ENCODE results near the gene RASD1. TPM values are rescaled to one million over a fixed set of nuclear protein-coding genes. Genes with fewer than 3 reads are reported as not detected.

Gene RASD1
- total and polyA plus RNA-seq, 11 donors = 1.5 to 79.2 (median 17.5) TPM

DNA sequence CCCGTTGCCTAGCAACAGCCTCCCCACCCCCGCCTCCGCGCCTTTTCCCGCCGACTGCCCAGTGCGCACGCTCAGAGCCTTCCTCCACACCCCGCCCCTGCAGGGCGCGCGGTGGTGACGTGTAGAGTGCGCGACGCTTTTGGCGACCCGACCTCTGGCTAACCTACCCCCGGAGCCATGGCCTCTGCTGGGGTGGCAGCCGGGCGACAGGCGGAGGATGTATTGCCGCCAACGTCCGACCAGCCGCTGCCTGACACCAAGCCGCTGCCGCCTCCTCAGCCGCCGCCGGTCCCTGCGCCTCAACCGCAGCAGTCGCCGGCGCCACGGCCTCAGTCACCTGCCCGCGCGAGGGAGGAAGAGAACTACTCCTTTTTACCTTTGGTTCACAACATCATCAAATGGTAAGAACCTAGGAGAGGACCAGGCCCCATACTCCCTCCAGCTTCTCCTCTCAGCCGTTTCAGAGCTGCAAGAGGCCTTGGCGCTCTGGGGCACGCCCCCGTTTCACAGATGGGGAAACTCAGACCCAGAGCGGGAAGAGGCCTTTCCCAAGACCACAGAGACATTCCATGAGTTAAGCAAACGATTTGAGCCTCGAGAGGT, 19.2 kb downstream of the RASD1 start, which contains the start of gene MED9:
Gene MED9, plus strand, starts transcription at position 136 of the 603 bp plus-strand sequence. Its CDS starts 42 bp downstream, at position 178.
- Histone ChIP-seq H3K4me1 (peaks cover 0 to 52% (median 41%) of the 10 kb centered on the region in 12 donors), H3K36me3 (peaks cover 0 to 16% (median 0%) of the 10 kb centered on the region in 9 donors), H3K9me3 (no peaks in the 10 kb centered on the region), H3K4me3 (peak within 1 kb of the TSS; percentile 63 to 98 (median 84)), H3K27ac (peak within 1 kb of the TSS; percentile 90 to 98 (median 94)), H3K27me3 (no peaks in the 10 kb centered on the region)
- DNase-seq (peak; percentile 93 to 97 (median 95)), ATAC-seq (peak; percentile 95 to 99 (median 99))
- TF ChIP-seq, protein P1, sequence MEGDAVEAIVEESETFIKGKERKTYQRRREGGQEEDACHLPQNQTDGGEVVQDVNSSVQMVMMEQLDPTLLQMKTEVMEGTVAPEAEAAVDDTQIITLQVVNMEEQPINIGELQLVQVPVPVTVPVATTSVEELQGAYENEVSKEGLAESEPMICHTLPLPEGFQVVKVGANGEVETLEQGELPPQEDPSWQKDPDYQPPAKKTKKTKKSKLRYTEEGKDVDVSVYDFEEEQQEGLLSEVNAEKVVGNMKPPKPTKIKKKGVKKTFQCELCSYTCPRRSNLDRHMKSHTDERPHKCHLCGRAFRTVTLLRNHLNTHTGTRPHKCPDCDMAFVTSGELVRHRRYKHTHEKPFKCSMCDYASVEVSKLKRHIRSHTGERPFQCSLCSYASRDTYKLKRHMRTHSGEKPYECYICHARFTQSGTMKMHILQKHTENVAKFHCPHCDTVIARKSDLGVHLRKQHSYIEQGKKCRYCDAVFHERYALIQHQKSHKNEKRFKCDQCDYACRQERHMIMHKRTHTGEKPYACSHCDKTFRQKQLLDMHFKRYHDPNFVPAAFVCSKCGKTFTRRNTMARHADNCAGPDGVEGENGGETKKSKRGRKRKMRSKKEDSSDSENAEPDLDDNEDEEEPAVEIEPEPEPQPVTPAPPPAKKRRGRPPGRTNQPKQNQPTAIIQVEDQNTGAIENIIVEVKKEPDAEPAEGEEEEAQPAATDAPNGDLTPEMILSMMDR (IDR thresholded peaks at IDR 0.05) = no peak
- peak; percentile 29 to 77 for TF ChIP-seq POLR2A (IDR thresholded peaks at IDR 0.05)
- intact Hi-C loops (cut with DNase I) = loop anchor here in 1 of 10 donors (2.0 to 5.0 kb wide), 3 partner anchors 18 to 120 kb away; no protein-coding TSS in a partner anchor
- WGBS, 4 donors = 0% methylated on average over 25 to 47 of the region's 47 CpGs

DNA sequence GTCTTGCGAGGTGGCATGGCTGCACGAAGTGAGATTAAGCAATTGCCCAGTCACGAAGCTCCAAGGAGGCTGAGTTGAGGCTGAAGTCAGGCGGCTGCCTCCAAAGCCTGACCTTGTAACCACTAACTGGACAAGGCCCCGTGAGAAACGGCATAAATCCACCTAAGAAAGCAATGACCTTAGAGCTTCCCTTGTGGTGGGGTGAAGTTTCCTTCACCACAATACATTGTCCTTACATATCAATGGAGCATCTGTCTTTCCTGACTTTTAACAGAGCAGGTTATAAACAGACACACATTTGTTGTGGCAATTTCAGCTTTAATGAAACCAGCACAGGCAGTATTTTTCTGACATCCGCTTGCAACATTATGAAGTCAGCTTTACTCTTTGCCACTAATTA, 21.9 kb downstream of the RASD1 start:
- intact Hi-C loops (cut with DNase I) = no loop called here
- TF ChIP-seq POLR2A (IDR thresholded peaks at IDR 0.05) = no peak
- TF ChIP-seq, protein P1 (IDR thresholded peaks at IDR 0.05) = no peak
- Histone ChIP-seq H3K36me3 (no peaks in the 10 kb centered on the region), H3K4me1 (peaks cover 0 to 26% (median 19%) of the 10 kb centered on the region in 12 donors), H3K27ac (no peak overlapping the region), H3K4me3 (no peak overlapping the region), H3K27me3 (peaks cover 0 to 7% (median 0%) of the 10 kb centered on the region in 9 donors), H3K9me3 (no peaks in the 10 kb centered on the region)
- no peak for ATAC-seq
- DNase-seq = no peak
- WGBS, 4 donors = 78 to 79% (median 78%) methylated on average over 7 of the region's 7 CpGs

DNA sequence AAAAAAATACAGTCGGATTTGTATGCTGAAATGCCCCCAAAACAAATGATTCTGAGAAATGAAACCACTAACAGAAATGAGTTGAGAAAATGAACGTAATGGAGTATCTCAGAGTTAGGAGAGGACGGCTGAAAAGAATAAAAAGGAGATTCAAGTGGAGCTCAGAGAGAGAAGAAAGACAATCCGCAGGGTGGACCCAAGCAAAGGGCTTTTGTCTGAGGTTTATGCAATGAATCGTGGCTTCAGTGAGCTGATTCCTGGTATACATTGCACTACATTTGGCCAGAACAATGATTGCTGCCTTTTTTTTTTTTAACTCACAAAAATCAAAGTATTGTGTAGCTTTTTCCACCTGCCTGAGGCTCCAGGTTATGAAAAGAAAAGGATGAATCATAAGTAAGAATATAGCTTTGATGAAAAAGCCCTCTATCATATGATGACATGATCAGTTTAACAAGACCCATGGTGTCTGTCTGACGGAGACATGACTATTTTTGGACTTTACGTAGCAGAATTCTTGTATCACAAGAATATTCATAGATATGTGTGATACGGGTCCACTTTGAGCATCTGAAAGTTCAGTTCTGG, 23.8 kb downstream of the RASD1 start:
- Histone ChIP-seq H3K36me3 (no peaks in the 10 kb centered on the region), H3K4me3 (no peak overlapping the region), H3K27ac (no peak overlapping the region), H3K9me3 (peaks cover 0 to 3% (median 0%) of the 10 kb centered on the region in 12 donors), H3K4me1 (peaks cover 0 to 14% (median under 1%) of the 10 kb centered on the region in 12 donors), H3K27me3 (peaks cover 0 to 7% (median 0%) of the 10 kb centered on the region in 9 donors)
- no peak for TF ChIP-seq POLR2A (IDR thresholded peaks at IDR 0.05)
- TF ChIP-seq, protein P1 (IDR thresholded peaks at IDR 0.05) = no peak
- DNase-seq (no peak), ATAC-seq (no peak)
- intact Hi-C loops (cut with DNase I) = no loop called here
- WGBS, 4 donors = 50 to 59% (median 54%) methylated on average over 8 of the region's 8 CpGs

DNA sequence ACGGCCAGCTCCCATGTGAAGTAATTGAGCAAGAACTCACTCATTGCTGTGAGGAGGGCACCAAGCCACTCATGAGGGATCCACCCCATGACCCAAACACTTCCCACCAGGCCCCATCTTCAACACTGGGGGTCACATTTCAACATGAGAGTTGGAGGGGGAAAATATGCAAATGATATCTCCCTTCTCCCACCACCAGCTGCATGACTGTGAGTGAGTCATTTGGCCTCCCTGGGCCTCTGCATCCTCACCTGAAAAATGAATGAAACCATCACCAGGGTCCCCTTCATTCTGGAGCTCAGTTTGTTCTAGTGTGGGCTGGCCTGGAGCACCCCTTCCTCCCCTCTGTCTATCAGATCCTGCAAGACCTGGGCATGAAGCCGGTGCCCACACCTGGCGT, 26.2 kb downstream of the RASD1 start:
- intact Hi-C loops (cut with DNase I) = no loop called here
- H3K36me3 ChIP-seq = no peaks in the 10 kb centered on the region
- no peak overlapping the region for H3K4me3 ChIP-seq
- DNase-seq = no peak
- H3K27ac ChIP-seq = no peak overlapping the region
- H3K27me3 ChIP-seq = peaks cover 0 to 7% (median 0%) of the 10 kb centered on the region in 9 donors
- peak in 1 of 4 donors; percentile 10 for ATAC-seq
- no peak for TF ChIP-seq POLR2A (IDR thresholded peaks at IDR 0.05)
- TF ChIP-seq, protein P1 (IDR thresholded peaks at IDR 0.05) = no peak
- 94 to 96% (median 95%) methylated on average over 3 of the region's 3 CpGs for WGBS, 4 donors
- H3K9me3 ChIP-seq = peaks cover 0 to 3% (median 0%) of the 10 kb centered on the region in 12 donors
- peaks cover 0 to 7% (median 0%) of the 10 kb centered on the region in 12 donors for H3K4me1 ChIP-seq
